WI38 (cell line): ENCODE measurements around the gene MESD.
A peak's percentile ranks its signal among the peaks of the same experiment; 100 is the strongest.

Experiments used
- H3K4me3 ChIP-seq: 2 replicates; pipeline ENCODE4 v1.5.1; 2011; ENCODE audit warnings: low read depth, mild to moderate bottlenecking, control low read depth, low read length
- TF ChIP-seq, protein P1 (sequence below): IDR thresholded peaks from 2 replicates; pipeline ENCODE4 v1.5.1; 2012; ENCODE audit warnings: low read depth, mild to moderate bottlenecking, control low read depth, low read length

The MESD gene

DNA sequence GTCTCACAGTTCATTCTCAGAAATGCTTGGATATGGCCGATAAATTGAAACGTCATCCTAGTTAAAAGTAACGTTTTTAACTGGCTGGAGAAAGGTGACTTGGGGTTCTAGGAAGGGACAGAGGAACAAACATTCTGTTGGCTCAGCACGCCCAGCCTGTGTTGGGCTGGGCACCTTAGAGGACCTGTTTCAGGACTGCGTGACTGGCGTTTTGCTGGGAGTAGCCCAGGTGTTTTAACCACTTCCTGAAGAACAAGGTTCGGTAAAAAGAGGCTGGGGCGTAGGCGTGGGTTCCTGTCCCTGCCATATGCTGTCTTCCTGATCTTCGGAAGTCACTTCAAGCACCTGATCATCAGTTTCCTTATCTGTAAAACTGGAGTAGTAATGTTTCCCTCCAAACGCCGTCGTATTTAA is 10.0 kb upstream of the MESD start:
- H3K4me3 ChIP-seq, result peak overlapping the region; percentile 90
- TF ChIP-seq, protein P1, sequence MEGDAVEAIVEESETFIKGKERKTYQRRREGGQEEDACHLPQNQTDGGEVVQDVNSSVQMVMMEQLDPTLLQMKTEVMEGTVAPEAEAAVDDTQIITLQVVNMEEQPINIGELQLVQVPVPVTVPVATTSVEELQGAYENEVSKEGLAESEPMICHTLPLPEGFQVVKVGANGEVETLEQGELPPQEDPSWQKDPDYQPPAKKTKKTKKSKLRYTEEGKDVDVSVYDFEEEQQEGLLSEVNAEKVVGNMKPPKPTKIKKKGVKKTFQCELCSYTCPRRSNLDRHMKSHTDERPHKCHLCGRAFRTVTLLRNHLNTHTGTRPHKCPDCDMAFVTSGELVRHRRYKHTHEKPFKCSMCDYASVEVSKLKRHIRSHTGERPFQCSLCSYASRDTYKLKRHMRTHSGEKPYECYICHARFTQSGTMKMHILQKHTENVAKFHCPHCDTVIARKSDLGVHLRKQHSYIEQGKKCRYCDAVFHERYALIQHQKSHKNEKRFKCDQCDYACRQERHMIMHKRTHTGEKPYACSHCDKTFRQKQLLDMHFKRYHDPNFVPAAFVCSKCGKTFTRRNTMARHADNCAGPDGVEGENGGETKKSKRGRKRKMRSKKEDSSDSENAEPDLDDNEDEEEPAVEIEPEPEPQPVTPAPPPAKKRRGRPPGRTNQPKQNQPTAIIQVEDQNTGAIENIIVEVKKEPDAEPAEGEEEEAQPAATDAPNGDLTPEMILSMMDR, result no peak

DNA sequence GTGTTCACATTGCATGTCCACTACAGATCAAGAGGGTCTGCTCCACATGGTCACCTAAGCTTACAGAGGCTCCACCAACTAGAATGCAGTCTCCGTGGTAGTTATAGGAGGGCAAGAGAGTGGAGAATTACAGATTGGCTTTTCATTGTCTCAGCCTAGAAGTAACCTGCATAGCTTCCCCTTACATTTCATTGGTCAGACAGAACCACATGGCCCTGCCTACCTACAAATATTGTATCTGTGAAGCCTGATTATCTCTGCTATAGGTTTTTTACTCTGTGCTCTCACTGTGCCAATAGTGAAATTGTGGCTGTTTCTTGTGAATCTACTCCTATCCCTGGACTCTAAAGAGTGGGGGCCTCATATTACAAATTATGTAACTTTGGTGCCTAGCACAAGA is 8.6 kb upstream of the MESD start:
- TF ChIP-seq, protein P1, result no peak
- no peak overlapping the region for H3K4me3 ChIP-seq

- no peak overlapping the region for H3K4me3 ChIP-seq
- TF ChIP-seq, protein P1, result no peak
Measured at GRCh38 chr15:80997692-80998091, 8.1 kb upstream of the MESD start.

DNA sequence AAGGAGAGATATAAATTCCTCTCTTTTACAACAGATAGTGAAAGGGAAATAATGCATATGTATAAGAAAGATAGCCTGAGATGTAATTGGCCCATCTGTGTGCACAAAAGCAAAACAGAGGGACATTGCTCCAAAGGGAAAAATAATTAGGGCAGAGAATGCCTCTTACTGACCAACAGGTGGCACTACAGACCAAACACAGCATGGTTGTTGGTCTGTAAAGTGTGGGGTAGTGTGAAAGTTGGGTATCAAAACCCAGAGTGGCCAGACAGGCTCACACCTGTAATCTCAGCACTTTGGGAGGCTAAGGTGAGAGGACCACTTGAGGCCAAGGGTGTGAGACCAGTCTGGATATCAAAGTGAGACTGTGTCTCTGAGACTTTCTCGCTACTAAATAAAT is 6.6 kb upstream of the MESD start:
- H3K4me3 ChIP-seq, result no peak overlapping the region
- TF ChIP-seq, protein P1, result peak; percentile 31; the same call in 1 of the 2 replicates

DNA sequence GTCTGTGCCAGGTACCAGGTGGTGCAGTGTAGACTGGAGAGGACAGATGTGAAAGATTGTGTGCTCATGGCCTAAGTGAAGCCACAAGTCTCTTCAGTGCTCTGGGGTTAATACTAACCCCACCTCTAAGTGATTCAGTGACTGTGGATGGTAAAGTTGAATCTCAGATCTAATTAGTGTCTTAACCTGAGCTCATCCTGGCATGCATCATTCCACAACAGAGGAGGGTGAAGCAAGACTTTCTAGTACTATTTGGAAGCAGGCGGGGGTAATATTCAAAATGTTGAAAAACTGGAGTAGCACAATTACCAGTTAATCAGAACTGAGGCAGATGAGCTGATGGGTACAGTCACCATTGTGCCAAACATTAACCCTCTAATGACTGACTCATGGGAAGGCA is 2.8 kb upstream of the MESD start:
- TF ChIP-seq, protein P1, result no peak
- H3K4me3 ChIP-seq, result no peak overlapping the region

- H3K4me3 ChIP-seq, result no peak overlapping the region
- TF ChIP-seq, protein P1, result no peak
Measured at GRCh38 chr15:80992006-80992405, 2.4 kb upstream of the MESD start.

DNA sequence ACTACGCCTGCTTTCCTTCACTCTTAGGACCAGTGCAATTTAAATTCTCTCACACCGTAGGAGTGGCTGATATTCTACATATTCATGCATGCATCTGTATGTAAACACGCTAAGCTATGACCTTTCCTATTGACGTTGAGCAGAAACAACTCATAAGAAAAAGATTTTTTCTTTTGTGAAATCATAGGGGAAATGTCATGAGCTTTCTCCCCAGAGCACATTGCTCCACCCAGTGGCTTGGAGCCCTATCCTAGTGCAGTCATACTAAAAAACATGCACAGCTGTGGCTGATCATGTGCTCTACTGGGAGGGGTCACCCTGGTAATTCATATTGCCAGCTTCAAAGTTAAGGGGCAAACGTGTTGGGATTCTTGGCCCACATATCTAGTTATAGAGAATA is 1.8 kb upstream of the MESD start:
- TF ChIP-seq, protein P1, result no peak
- no peak overlapping the region for H3K4me3 ChIP-seq
